PC-9 (cell line): ENCODE data around the gene DPYSL5. TPM values are rescaled to one million over a fixed set of nuclear protein-coding genes. Genes with fewer than 3 reads are reported as not detected.

Experiments
- BruUV-seq: library from RNA; stranded (reverse); fragments of 400-500 nt; replicated peaks from 2 replicates; lab custom pipeline; 2021; lab: Mats Ljungman, UMichigan
- CTCF ChIA-PET: fragments of 300-600 bp; sonication (Branson Sonifier 250); formaldehyde crosslinking; loops from one replicate; lab custom pipeline; 2022; ENCODE audit warnings: antibody characterized with exemption; lab: Charles Lee
- POLR2A ChIA-PET: fragments of 300-600 bp; sonication (Branson Sonifier 250); formaldehyde crosslinking; loops from one replicate; lab custom pipeline; 2022; ENCODE audit warnings: antibody characterized with exemption; ENCODE audit not compliant: unreplicated experiment; lab: Charles Lee
- DNase-seq, 2 experiments: peaks; one replicate each; pipeline versions ENCODE4 v3.0.0 to v3.0.0-alpha.2; 2015 to 2022; ENCODE audit warnings: mixed read lengths in 1 of 2
- H2AFZ ChIP-seq: fragments of 200-600 bp; sonication (generic); 2 replicates; pipeline ENCODE4 v1.8.1; 2017; ENCODE audit warnings: antibody characterized with exemption
- H3F3A ChIP-seq: fragments of 200-600 bp; sonication (generic); 2 replicates; pipeline ENCODE4 v1.8.1; 2017; ENCODE audit warnings: antibody characterized with exemption, mild to moderate bottlenecking, low read depth; ENCODE audit not compliant: insufficient read depth
- H3K27ac ChIP-seq: fragments of 200-600 bp; sonication (generic); 2 replicates; pipeline ENCODE4 v1.6.1; 2016; ENCODE audit warnings: mixed run types
- H3K27me3 ChIP-seq: fragments of 200-600 bp; sonication (generic); 2 replicates; pipeline ENCODE4 v1.6.1; 2016; ENCODE audit warnings: low read depth, mixed run types; ENCODE audit not compliant: insufficient read depth
- H3K36me3 ChIP-seq: fragments of 200-600 bp; sonication (generic); 2 replicates; pipeline ENCODE4 v1.6.1; 2016; ENCODE audit warnings: low read depth, mixed run types
- H3K4me1 ChIP-seq: fragments of 200-600 bp; sonication (generic); replicated peaks from 2 replicates; pipeline ENCODE4 v1.6.1; 2016; ENCODE audit warnings: mixed run types; ENCODE audit not compliant: insufficient read depth
- H3K4me2 ChIP-seq: fragments of 200-600 bp; sonication (generic); 2 replicates; pipeline ENCODE4 v1.6.1; 2017; ENCODE audit warnings: mixed run types
- H3K4me3 ChIP-seq: fragments of 200-600 bp; sonication (generic); 2 replicates; pipeline ENCODE4 v1.6.1; 2016; ENCODE audit warnings: mixed run types
- H3K79me2 ChIP-seq: fragments of 200-600 bp; sonication (generic); 2 replicates; pipeline ENCODE4 v1.6.1; 2017; ENCODE audit warnings: low read depth, mixed run types
- H3K9me2 ChIP-seq: fragments of 200-600 bp; sonication (generic); 2 replicates; pipeline ENCODE4 v1.8.1; 2017; ENCODE audit warnings: mild to moderate bottlenecking; ENCODE audit not compliant: insufficient read depth
- H3K9me3 ChIP-seq: fragments of 200-600 bp; sonication (generic); 2 replicates; pipeline ENCODE4 v1.8.1; 2016; ENCODE audit warnings: low read depth; ENCODE audit not compliant: insufficient read depth
- H4K20me1 ChIP-seq: fragments of 200-600 bp; sonication (generic); 2 replicates; pipeline ENCODE4 v1.8.1; 2017; ENCODE audit not compliant: insufficient read depth
- EZH2 ChIP-seq: fragments of 200-600 bp; sonication (generic); IDR thresholded peaks from 2 replicates; pipeline ENCODE4 v1.8.0; 2017; ENCODE audit warnings: antibody characterized with exemption, low read depth
- intact Hi-C: fragments of 100-400 bp; cut with micrococcal nuclease; formaldehyde crosslinking; loops from one replicate; pipeline ENCODE4 v1.10.0; 2022; ENCODE audit not compliant: unreplicated experiment
- total RNA-seq: library from RNA; stranded (reverse); gene quantifications from 2 replicates; pipeline ENCODE4 v1.2.3, GENCODE V29; 2021
- TF ChIP-seq, protein P1 (sequence below): fragments of 200-600 bp; sonication (generic); conservative IDR thresholded peaks from 2 replicates; pipeline ENCODE4 v1.6.1; 2017; ENCODE audit warnings: mixed run types, antibody characterized with exemption, mild to moderate bottlenecking, moderate library complexity

The DPYSL5 gene
- total RNA-seq, 1 experiment from 2014 or later = not detected

DNA sequence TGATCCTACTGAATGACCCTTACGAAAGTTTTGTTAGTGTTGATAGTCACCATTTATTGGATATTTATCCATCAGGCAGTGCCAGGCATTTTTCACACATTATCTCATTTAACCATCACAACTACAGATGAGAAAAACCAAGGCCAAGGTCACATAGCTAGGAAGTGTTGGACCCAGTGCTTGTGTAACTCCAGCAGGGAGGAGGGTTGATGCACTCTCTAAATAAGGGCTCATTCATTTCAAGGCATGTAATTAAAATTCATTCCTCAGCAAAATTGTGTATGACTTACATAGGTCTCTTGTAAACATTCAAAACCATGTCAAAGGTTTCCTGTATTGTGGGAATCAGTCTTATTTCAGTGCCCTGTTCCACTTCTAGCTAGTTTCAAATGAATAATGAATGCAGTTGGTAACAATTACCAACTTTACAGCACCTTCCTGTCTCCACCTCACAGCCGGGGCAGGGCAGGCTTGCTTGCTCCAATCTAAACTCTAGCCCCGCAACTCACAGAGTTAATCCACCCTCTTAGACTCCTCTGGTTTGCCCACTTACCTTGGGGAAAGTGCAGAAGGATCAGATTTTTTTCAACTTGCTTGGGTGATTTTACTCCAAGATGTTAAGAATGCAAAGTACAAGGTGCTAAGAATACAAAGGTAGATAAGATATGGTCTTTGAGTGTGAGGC is 116.7 kb downstream of the DPYSL5 start:
- Histone ChIP-seq H3K27me3 (no peaks in the 10 kb centered on the region), H3F3A (peaks cover 36% of the 10 kb centered on the region), H3K27ac (peak overlapping the region; percentile 67), H3K9me3 (no peaks in the 10 kb centered on the region), H3K4me1 (peaks cover 44% of the 10 kb centered on the region), H3K79me2 (no peaks in the 10 kb centered on the region), H3K36me3 (no peaks in the 10 kb centered on the region), H3K4me2 (peak overlapping the region; percentile 20), H4K20me1 (no peaks in the 10 kb centered on the region), H3K4me3 (no peak overlapping the region), H2AFZ (no peak overlapping the region), H3K9me2 (no peaks in the 10 kb centered on the region)
- BruUV-seq = no TSS peak
- ChIA-PET CTCF (interaction anchor here (0.6 to 1.0 kb wide), 2 partner anchors 9 to 52 kb away, joined by 3 to 4 read pairs; no protein-coding TSS in a partner anchor), POLR2A (no interaction called here)
- TF ChIP-seq EZH2 = no peak
- TF ChIP-seq, protein P1, sequence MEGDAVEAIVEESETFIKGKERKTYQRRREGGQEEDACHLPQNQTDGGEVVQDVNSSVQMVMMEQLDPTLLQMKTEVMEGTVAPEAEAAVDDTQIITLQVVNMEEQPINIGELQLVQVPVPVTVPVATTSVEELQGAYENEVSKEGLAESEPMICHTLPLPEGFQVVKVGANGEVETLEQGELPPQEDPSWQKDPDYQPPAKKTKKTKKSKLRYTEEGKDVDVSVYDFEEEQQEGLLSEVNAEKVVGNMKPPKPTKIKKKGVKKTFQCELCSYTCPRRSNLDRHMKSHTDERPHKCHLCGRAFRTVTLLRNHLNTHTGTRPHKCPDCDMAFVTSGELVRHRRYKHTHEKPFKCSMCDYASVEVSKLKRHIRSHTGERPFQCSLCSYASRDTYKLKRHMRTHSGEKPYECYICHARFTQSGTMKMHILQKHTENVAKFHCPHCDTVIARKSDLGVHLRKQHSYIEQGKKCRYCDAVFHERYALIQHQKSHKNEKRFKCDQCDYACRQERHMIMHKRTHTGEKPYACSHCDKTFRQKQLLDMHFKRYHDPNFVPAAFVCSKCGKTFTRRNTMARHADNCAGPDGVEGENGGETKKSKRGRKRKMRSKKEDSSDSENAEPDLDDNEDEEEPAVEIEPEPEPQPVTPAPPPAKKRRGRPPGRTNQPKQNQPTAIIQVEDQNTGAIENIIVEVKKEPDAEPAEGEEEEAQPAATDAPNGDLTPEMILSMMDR = no peak
- DNase-seq = peak in 1 of 2 experiments; percentile 77
- intact Hi-C loops = loop anchor here (5.0 kb wide), 1 partner anchor 248 kb away; the partner anchor contains the start of genes ATRAID and SLC5A6

DNA sequence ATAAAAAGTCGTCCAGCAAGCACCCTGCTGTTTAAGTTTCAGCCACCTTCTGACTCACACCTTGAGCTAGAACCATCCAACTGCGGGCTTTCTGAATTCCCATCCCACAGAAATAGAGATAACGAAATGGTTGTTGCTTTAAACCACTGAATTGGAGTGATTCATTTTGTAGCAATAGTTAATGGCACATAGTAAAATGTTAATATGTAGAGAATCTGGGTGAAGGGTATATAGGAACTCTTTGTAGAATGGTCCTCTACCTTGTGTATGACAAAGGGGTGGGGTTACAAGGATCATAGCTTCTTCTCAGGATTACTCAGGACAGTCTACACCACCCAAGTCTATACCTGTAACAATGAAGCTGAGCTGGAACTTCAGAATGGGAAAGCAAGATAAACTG is 120.1 kb downstream of the DPYSL5 start:
- Histone ChIP-seq H2AFZ (no peak overlapping the region), H4K20me1 (no peaks in the 10 kb centered on the region), H3K27ac (peak overlapping the region; percentile 85), H3K4me2 (peak overlapping the region; percentile 60), H3K27me3 (no peaks in the 10 kb centered on the region), H3K36me3 (no peaks in the 10 kb centered on the region), H3K9me2 (no peaks in the 10 kb centered on the region), H3K4me1 (peaks cover 60% of the 10 kb centered on the region), H3F3A (peaks cover 36% of the 10 kb centered on the region), H3K4me3 (no peak overlapping the region), H3K9me3 (no peaks in the 10 kb centered on the region), H3K79me2 (peaks cover 18% of the 10 kb centered on the region)
- no peak for TF ChIP-seq EZH2
- TF ChIP-seq, protein P1 = no peak
- POLR2A ChIA-PET = interaction anchor here (0.6 kb wide), 2 partner anchors 147 to 184 kb away, joined by 3 read pairs; no protein-coding TSS in a partner anchor
- intact Hi-C loops = no loop called here
- CTCF ChIA-PET = interaction anchor here (0.6 to 1.5 kb wide), 4 partner anchors 27 to 61 kb away, joined by 3 to 16 read pairs (median 10); no protein-coding TSS in a partner anchor
- DNase-seq = peak in 1 of 2 experiments; percentile 96
- BruUV-seq = no TSS peak

DNA sequence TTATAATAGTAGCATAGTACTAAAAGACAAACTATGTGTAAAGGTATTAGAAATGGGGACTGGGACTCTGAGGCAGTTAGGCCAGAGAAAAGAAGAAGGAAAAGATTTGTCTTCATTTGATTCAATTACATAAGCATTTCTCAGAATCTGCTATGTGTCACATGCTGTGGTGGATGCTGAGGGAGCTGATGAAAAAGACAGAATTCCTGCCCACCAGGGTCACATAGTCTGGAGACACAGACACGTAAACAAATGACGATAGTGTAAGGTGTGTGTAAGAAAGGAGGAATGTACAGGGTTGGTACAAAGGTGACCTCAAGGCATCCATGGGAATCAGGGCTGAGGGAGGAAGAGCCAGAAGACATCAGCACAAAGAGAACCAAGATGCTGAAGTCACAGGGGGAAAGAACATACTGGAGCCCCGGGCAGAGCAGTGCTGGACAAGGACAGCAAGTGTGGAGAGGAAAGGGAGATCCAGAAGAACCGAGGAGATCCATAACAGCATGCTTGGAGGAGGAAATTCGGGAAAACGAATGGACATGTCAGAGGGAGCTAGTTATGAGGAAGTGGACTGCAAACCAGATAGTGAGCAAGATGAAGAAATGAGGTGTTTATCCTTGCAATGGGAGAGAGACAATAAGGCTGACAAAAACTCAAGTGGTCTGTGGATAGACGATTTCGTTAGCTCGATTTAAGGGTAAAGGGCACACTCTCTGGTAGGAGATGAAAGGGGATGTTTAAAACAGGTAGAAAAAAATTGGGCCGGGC is 121.3 kb downstream of the DPYSL5 start:
- H3K4me3 ChIP-seq = no peak overlapping the region
- peaks cover 32% of the 10 kb centered on the region for H3F3A ChIP-seq
- peak overlapping the region; percentile 95 for H3K4me2 ChIP-seq
- no peaks in the 10 kb centered on the region for H3K27me3 ChIP-seq
- H3K9me2 ChIP-seq = no peaks in the 10 kb centered on the region
- peak in 1 of 2 experiments; percentile 68 for DNase-seq
- H3K36me3 ChIP-seq = no peaks in the 10 kb centered on the region
- no peak overlapping the region for H2AFZ ChIP-seq
- no peaks in the 10 kb centered on the region for H4K20me1 ChIP-seq
- BruUV-seq = no TSS peak
- peaks cover 20% of the 10 kb centered on the region for H3K79me2 ChIP-seq
- peak overlapping the region; percentile 85 for H3K27ac ChIP-seq
- intact Hi-C loops = no loop called here
- peaks cover 53% of the 10 kb centered on the region for H3K4me1 ChIP-seq
- no peaks in the 10 kb centered on the region for H3K9me3 ChIP-seq
- TF ChIP-seq, protein P1 = no peak
- no peak for TF ChIP-seq EZH2
- ChIA-PET CTCF (interaction anchor here (0.7 to 1.0 kb wide), 2 partner anchors 11 to 28 kb away, joined by 3 read pairs; no protein-coding TSS in a partner anchor), POLR2A (interaction anchor here (0.7 kb wide), 1 partner anchor 96 kb away, joined by 4 read pairs; no protein-coding TSS in a partner anchor)
